Hematopoietic multipotent progenitor cell treated with erythropoietin and hydrocortisone succinate and interleukin-3 and kit ligand, for 8 days (in vitro differentiated cells): ENCODE data around the gene CDH23.

ENCODE experiments used
- DNase-seq: peaks from one replicate; pipeline ENCODE4 v3.0.0-alpha.2; 2015

CDH23 gene

GRCh38 chr10:71610651-71611050, 213.9 kb downstream of the CDH23 start:
- DNase-seq, result no peak

- no peak for DNase-seq
These were observed 214.4 kb downstream of the CDH23 start for GRCh38 chr10:71611131-71611530.

DNA sequence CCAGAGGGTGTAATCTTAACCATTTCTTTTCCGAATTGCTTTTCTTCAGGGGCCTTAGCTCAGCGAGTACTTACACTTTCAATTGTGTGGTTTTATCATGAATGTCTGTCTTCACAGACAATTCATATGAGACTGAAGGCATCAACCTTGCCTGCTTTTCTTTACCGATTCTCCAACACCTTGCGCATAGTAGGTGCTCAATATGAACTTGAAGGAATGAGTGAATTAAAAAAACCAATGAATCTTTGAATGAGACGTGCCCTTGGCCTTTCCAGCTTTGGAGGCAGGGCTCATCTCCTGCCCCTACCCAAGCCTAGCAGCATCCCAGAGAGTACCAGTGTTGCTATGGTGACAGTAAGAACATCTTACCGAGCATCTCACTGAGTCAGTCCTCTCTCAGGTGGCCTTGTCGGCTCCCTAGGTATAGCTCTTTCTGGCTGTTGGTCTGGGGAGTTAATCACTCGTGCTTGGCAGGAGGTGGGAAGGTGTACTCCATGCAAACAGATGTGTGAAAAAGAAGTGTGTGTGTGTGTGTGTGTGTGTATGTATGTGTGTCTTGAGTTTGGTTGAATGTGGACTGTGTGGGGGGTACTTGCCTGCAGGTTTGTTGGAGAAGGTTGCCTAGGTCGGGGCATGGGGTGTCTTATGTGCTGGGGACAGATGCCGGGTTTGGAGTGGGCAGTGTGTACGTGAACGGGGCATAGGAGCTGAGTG, 215.1 kb downstream of the CDH23 start:
- no peak for DNase-seq

GRCh38 chr10:71613261-71613777, 216.6 kb downstream of the CDH23 start:
- no peak for DNase-seq

- no peak for DNase-seq
These were observed 217.2 kb downstream of the CDH23 start for GRCh38 chr10:71613877-71614276.

DNA sequence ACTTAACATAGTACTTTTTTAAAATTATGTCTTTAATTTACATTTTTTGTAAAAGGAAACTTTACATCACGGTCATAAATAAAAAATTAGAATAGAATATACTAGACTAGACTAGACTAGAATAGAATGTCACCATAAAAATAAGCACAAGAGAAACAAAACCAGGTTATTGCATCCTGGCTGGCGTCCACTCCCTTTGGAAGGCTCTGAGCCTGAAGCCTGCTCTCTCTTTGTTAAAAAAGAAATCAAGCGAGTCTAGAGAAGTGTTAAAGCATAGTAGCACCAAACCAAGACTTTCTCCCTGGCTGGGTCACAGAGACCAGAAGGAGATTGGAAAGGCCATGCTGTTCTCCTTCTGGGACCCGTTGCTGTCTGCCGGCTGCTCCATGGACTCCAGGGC, 218.2 kb downstream of the CDH23 start:
- DNase-seq, result no peak

DNA sequence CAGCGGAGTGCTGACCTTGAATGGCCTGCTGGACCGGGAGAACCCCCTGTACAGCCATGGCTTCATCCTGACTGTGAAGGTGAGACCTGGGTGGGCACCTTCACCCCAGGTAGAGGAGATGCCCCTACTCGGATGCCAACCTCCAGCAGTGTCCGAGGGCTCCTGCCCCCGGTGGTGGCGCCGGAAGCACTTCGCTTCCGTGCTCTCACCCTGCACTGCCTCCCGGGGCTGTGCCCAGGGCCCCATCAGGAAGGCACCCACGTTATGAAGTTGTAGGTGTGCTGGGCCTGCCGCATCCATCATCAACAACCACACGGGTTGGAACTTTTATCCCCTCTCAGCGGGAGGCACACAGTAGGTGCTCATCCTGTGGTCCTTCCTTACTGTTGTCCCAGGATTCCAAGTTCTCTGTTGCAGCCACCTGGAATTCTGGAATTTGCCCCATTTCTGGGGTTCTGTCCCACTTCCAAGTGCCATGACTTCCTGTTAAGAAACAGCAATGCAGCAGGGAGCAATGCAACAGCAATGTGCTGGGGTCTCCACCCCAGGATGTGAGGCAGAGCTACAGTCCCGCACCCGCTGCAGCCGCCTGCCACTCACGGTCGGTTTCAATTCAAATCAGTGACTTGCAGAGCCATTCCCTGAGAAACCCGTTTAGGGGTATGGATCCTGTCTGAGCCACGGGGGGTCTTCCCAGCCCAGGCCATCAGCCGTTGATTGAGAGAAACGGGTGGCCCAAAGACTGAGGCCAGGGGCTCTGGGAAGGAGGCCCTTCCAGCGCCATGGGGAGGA, 219.0 kb downstream of the CDH23 start:
- DNase-seq, result no peak

DNA sequence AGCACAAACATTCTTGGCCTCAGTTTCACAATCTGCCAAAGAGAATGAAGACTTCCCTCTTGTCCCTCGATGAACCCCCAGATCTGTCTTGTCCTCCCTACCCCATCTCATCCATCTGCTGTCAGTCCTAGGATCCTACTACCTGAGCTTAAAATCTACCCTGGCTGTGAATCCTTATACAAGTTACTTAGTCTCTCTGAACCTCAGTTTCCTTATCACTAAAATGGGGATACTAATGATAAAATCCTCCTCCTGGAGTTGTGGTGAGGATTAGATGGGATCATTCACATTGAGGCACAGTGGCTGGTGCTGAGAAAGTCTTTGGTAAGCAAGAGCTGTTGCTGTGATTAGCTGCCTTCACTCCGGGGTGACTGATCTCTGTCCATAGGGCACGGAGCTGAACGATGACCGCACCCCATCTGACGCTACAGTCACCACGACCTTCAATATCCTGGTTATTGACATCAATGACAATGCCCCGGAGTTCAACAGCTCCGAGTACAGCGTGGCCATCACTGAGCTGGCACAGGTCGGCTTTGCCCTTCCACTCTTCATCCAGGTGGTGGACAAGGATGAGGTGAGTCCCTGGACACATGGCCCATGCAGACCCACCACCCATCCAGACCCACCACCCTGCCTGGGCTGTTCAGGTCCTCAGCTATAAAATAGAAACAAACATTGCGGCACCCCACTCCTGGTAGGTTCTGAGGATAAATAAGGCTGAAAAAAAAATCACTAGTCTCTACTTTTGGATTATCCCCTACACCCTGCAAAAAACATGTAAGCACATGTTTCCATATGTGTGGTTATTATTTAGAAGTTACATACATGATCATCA, 220.3 kb downstream of the CDH23 start:
- no peak for DNase-seq

- DNase-seq, result no peak
These were observed 221.5 kb downstream of the CDH23 start for GRCh38 chr10:71618176-71618575.

DNA sequence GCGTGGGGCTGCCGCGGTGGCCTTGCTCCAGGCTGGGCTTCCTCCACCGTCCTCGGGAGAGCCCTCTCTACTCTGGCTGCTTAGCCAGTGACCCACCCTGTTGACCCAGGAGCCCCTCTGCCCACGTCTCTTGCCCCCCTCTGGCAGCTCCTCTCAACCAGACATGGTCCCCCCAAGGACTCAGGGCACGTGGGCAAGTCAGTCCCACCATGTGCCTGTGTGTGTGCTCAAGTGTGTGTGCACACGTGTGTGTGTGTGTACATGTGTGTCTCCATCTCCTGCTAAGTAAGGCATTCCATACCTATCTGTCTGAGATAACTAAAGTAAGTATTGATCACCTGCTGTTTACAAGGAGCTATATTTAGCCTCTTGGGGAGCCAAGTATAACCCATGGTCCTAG, 221.9 kb downstream of the CDH23 start:
- no peak for DNase-seq

GRCh38 chr10:71620642-71621041, 223.9 kb downstream of the CDH23 start:
- DNase-seq, result no peak

DNA sequence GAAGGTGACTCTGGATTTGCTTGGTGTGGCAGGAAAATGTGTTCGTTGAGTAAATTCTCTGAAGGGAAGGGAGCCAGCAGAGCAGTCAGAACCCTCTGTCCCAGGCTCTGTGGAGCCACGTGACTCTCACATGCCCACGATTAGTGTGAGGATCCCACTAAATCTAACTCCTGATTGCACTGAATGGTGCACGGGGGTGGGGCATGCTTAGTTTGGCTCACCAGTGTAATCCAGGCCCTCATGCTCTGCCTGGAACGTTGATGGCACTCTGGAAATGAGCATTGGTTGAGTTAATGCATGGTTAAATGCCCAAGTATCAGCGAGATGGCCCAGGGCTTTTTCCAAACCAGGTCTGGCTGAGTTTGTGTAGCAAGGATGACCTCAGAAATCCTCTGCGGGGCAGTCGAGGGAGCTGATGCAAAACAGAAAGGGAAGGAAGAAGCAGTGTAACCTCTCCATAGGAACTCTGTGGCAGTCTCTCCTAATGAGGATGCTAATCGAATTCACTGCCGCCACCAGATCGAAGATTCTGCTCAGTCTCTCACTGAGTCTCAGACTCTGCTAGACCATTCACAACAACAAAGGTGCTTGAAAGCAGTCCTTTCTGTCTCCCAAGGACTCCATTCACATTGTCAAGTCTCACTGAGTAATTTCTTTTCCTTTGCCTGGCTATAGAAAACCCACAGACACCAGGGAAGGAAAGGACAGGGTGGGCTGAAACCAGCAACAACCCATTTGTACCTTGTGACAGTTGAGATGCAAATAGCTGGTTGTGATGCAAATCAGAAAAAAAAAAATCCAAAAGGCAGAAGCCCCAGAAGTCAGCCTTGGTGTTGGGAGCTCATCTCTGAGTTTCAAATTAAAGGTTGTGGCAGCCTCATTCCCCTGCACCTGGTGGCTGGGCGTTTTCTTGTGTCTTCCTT, 224.8 kb downstream of the CDH23 start:
- no peak for DNase-seq

DNA sequence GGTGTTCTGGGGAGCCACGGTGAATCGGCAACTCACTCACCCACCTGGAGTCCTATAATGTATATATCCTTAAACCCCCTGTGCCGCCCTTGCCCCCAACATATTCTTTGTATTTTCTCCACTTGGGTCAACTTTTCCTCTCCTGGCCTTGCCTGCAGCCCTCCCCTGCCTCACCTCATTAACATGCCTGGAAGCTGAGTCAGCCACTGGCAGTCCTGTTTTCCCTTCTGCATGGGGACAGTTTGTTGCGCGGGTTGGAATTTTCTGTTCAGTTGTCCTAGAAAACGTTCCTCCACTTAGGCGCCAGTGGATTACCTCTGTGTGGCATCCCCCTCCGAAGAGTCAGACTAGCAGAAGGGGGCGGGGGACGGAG, 225.4 kb downstream of the CDH23 start:
- no peak for DNase-seq

- no peak for DNase-seq
These were observed 225.9 kb downstream of the CDH23 start for GRCh38 chr10:71622616-71623015.

- DNase-seq, result peak; percentile 34
These were observed 226.6 kb downstream of the CDH23 start for GRCh38 chr10:71623098-71623985.

DNA sequence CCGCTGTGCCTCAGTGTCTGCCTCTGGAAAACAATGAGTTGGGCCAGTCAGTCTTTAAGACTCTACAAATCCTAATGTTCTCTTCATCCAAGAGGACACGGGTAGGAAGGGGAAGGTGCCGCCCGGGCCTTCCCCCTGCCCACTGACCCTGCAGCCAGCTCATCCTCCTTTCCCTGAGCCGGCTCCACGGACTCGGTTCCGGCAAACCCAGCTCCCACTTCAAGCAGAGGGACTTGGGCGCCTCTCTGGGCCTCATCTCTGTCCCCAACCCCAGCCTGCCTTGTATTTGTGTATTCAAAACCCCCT, 227.2 kb downstream of the CDH23 start:
- no peak for DNase-seq

GRCh38 chr10:71625445-71626175, 228.9 kb downstream of the CDH23 start:
- no peak for DNase-seq

GRCh38 chr10:71627230-71627939, 230.7 kb downstream of the CDH23 start:
- no peak for DNase-seq

DNA sequence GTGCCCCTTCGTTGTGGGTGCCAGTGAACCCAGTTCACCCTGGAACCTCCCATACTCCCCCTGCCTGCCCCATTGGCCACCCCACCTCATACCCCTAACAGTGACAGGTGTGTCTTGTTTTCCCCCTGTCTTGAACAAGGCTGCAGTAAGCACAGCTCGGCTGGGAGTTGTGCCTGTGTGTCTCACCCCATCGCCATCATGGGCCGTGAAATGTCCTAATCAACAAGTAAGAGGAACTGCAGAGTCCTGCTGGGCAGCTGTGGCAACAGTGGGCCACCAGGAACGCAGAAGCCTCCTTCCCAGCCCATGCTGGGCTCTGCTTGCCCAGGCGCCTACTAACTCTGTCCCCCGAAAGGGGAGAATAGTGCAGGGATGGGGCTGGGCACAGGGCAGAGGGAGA, 231.2 kb downstream of the CDH23 start:
- no peak for DNase-seq

DNA sequence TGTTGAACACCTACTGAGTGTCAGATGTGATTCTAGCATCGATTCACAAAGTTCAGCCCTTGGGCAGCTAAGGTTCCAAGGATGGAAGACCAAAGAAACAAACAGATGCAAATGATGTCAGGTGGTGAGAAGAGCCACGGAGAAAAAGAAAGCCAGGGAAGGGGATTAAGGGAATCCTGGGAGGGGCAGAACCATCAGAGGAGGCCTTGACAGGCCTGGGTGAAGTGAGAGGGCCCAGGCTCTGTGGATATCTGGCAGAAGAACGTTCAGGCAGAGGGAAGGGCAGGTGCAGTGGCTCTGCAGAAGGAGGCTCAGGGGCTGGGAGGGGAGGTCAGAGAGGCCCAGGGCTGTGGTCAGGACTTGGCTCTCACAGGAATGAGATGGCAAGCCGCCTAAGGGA, 232.4 kb downstream of the CDH23 start:
- DNase-seq, result no peak
